ENCODE results near the gene C4A.
A peak's percentile ranks its signal among the peaks of the same experiment; 100 is the strongest.
"Not testable (repeated sequence)": the region's sequence is repeated elsewhere in the genome, so short reads cannot be mapped to it uniquely, and the experiment has no call there.

C4A gene

DNA sequence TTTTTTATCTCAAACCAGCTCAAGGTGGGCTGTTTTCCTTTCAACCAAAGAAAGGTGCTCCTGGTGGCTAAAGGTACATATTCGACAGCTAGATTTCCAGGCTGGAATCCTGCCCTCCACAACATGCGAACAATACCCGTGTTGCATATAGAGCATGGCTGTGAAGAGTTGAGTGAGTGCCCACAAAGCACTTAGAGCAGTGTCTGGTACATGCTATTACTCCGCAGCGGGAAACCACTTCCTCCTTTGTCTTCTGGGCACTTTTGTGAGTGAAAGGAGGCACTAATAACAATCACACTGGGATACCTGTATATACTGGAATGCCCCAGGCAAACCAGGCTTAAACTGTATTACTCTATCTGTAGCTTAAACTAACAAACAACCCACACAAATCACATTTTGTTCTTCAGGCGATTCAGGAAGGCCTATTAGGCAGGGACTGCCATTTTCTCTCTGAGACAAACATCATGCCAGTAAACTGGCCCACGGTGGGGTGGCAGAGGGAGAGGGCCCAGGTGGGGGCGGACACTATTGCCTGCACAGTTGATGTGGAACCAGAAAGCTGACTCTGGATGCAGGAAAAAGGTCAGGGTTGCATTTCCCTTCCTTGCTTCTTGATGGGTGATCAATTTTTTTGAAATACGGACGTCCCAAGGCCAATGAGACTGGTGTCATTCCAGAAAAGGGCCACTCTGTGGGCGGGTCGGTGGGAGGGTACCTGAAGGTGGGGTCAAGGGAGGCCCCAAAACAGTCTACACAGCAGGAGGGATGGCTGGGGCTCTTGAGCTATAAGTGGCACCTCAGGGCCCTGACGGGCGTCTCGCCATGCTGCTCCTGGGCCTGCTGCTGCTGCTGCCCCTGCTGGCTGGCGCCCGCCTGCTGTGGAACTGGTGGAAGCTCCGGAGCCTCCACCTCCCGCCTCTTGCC is 56.0 kb downstream of the C4A start, which contains the start of gene CYP21A2:
TSS of gene CYP21A2 (plus strand) at position 818 of the 927 bp plus-strand sequence. CDS start at position 826, 8 bp downstream.
- H3K4me3 ChIP-seq (ENCODE audit: low read length); DNase-seq (ENCODE audit: low read depth): not testable (repeated sequence)

DNA sequence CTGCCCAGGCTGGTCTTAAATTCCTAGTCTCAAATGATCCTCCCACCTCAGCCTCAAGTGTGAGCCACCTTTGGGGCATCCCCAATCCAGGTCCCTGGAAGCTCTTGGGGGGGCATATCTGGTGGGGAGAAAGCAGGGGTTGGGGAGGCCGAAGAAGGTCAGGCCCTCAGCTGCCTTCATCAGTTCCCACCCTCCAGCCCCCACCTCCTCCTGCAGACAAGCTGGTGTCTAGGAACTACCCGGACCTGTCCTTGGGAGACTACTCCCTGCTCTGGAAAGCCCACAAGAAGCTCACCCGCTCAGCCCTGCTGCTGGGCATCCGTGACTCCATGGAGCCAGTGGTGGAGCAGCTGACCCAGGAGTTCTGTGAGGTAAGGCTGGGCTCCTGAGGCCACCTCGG is 57.0 kb downstream of the C4A start:
- DNase-seq (ENCODE audit: low read depth); H3K4me3 ChIP-seq (ENCODE audit: low read length): not testable (repeated sequence)

DNA sequence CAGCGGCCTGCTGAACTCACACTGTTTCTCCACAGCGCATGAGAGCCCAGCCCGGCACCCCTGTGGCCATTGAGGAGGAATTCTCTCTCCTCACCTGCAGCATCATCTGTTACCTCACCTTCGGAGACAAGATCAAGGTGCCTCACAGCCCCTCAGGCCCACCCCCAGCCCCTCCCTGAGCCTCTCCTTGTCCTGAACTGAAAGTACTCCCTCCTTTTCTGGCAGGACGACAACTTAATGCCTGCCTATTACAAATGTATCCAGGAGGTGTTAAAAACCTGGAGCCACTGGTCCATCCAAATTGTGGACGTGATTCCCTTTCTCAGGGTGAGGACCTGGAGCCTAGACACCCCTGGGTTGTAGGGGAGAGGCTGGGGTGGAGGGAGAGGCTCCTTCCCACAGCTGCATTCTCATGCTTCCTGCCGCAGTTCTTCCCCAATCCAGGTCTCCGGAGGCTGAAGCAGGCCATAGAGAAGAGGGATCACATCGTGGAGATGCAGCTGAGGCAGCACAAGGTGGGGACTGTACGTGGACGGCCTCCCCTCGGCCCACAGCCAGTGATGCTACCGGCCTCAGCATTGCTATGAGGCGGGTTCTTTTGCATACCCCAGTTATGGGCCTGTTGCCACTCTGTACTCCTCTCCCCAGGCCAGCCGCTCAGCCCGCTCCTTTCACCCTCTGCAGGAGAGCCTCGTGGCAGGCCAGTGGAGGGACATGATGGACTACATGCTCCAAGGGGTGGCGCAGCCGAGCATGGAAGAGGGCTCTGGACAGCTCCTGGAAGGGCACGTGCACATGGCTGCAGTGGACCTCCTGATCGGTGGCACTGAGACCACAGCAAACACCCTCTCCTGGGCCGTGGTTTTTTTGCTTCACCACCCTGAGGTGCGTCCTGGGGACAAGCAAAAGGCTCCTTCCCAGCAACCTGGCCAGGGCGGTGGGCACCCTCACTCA is 57.7 kb downstream of the C4A start:
- not testable (repeated sequence) for H3K4me3 ChIP-seq (ENCODE audit: low read length); DNase-seq (ENCODE audit: low read depth)

DNA sequence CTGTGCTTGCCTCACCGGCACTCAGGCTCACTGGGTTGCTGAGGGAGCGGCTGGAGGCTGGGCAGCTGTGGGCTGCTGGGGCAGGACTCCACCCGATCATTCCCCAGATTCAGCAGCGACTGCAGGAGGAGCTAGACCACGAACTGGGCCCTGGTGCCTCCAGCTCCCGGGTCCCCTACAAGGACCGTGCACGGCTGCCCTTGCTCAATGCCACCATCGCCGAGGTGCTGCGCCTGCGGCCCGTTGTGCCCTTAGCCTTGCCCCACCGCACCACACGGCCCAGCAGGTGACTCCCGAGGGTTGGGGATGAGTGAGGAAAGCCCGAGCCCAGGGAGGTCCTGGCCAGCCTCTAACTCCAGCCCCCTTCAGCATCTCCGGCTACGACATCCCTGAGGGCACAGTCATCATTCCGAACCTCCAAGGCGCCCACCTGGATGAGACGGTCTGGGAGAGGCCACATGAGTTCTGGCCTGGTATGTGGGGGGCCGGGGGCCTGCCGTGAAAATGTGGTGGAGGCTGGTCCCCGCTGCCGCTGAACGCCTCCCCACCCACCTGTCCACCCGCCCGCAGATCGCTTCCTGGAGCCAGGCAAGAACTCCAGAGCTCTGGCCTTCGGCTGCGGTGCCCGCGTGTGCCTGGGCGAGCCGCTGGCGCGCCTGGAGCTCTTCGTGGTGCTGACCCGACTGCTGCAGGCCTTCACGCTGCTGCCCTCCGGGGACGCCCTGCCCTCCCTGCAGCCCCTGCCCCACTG is 58.6 kb downstream of the C4A start:
- DNase-seq (ENCODE audit: low read depth): not testable (repeated sequence)

DNA sequence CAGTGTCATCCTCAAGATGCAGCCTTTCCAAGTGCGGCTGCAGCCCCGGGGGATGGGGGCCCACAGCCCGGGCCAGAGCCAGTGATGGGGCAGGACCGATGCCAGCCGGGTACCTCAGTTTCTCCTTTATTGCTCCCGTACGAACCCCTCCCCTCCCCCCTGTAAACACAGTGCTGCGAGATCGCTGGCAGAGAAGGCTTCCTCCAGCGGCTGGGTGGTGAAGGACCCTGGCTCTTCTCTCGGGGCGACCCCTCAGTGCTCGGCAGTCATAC is 59.1 kb downstream of the C4A start:
- not testable (repeated sequence) for H3K4me3 ChIP-seq (ENCODE audit: low read length); DNase-seq (ENCODE audit: low read depth)

More for the DNA sequence above, 58.6 kb downstream of the C4A start:
- not testable (repeated sequence) for H3K4me3 ChIP-seq (ENCODE audit: low read length)

DNA sequence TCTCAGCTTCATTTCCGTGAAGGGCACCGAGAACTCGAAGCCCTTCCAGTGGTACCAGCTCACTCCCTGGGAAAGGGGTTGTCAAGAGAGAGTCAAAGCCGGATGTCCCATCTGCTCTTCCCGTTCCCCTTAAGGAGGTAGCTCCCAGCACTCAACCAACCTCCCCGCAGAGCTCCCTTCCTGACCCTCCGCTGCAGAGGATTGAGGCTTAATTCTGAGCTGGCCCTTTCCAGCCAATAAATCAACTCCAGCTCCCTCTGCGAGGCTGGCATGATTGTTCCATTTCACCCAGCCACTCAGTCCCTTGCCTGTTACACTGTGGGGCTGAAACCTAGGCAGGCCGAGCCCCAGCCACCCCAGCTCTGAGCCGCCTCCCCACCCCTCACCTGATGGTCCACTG is 59.5 kb downstream of the C4A start:
- DNase-seq (ENCODE audit: low read depth); H3K4me3 ChIP-seq (ENCODE audit: low read length): not testable (repeated sequence)

DNA sequence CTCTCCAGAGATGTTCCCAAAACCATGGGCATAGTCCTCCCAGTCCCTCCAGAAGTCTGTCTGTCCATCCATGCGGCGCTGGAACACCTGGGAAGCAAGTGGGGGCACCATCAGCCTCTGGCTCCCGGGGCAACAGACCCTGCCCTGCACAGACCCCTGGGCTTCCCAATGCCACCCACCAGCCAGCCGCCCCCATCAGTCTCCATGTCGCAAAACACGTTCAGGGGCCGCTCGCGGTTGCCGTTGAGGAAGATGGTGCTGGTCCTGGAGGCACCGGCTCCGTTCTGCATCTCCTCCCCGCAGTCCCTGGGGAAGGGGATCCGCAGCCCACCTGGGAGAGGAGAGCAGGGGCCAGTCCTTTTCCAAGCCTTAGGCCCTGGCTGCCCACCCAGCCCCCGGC is 60.4 kb downstream of the C4A start:
- not testable (repeated sequence) for H3K4me3 ChIP-seq (ENCODE audit: low read length); DNase-seq (ENCODE audit: low read depth)

DNA sequence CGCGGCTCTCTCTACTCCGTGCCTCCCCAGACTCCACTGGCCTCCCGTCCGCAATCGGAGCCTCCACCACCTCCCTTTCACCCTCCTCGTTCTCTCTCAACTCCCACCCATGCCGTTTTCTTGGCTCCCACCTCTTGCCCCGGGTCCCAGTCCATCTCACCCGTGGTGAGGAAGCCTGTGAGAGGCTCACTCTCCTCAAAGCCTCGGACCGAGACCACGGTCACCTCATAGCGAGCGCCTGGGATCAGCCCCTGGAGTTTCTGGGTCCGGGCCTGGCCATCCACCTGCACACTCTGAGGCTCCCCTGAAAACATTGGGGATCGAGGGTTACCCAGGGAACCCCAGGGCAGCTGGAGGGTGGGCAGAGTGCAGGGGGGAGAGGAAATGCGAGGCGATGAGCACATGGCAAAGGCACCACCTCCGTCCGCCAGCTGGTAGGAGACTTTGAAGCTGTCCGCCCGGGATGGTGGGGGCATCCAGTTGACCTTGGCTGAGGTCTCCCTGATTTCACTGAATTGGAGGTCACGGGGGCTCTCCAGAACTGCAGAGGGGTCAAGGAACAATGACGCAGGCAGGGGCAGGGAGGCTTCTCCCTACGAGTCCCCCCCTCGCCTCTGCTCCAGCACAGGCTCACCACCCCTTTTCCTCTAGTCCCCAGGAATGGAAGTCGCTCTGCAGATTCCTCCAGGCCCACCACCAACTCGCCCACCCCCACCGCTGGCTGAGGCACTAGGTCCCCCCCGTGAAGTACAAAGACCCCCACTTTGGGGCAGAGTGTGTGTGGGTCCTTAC is 61.9 kb downstream of the C4A start:
- not testable (repeated sequence) for H3K4me3 ChIP-seq (ENCODE audit: low read length); DNase-seq (ENCODE audit: low read depth)

DNA sequence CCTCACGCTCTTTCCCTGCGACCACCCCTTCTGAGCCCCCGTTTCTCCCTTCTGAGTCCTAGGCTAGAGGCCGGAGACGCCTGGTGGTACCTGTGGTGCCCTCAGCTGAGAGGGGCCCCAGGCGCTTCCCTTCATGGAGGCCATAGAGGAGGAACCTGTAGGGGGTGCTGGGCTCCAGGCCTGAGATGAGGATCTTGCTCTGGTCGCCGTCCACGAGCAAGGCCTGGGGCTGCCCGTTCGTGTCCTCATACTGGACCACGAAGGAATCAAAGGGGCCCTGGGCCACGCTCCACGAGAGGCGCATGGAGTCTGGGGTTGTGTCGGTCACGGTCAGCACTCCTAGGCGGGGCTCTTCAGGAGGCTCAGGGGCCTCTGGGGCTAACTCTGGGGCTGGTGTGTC is 63.1 kb downstream of the C4A start:
- not testable (repeated sequence) for H3K4me3 ChIP-seq (ENCODE audit: low read length); DNase-seq (ENCODE audit: low read depth)

DNA sequence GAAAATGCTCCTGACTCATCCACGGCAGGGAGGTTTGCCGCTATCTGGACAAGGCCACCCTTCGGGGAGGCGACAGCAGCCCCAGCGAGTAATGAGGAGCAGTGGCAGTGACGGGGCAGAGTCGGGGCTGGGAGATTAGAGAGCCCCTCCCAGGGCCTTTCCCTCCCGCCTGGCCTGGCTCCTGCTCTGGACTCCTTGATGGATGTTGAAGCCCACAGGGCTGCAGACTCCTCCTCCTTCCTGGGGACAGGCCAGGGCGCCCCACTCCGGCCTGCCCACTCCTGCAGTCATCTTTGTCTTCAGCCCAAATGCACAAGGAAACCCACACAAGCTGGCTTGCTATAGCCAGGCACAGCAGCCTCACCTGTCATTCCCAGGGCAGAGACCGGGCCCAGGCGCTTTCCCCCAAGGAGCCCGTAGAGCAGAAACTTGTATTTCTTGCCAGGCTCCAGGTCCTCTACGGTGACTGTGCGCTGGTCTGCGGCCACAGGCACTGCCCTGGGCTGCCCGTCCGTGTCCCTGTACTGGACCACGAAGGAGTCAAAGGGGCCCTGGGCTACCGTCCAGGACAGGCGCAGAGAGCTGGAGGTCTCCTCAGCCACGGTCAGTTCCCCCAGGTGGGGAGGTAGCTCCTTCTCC is 64.1 kb downstream of the C4A start:
- TF ChIP-seq, protein P1, sequence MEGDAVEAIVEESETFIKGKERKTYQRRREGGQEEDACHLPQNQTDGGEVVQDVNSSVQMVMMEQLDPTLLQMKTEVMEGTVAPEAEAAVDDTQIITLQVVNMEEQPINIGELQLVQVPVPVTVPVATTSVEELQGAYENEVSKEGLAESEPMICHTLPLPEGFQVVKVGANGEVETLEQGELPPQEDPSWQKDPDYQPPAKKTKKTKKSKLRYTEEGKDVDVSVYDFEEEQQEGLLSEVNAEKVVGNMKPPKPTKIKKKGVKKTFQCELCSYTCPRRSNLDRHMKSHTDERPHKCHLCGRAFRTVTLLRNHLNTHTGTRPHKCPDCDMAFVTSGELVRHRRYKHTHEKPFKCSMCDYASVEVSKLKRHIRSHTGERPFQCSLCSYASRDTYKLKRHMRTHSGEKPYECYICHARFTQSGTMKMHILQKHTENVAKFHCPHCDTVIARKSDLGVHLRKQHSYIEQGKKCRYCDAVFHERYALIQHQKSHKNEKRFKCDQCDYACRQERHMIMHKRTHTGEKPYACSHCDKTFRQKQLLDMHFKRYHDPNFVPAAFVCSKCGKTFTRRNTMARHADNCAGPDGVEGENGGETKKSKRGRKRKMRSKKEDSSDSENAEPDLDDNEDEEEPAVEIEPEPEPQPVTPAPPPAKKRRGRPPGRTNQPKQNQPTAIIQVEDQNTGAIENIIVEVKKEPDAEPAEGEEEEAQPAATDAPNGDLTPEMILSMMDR (conservative IDR thresholded peaks at IDR 0.05; ENCODE audit: low read length): no peak
- no peak for DNase-seq (ENCODE audit: low read depth)
- no peak overlapping the region for H3K4me3 ChIP-seq (ENCODE audit: low read length)

DNA sequence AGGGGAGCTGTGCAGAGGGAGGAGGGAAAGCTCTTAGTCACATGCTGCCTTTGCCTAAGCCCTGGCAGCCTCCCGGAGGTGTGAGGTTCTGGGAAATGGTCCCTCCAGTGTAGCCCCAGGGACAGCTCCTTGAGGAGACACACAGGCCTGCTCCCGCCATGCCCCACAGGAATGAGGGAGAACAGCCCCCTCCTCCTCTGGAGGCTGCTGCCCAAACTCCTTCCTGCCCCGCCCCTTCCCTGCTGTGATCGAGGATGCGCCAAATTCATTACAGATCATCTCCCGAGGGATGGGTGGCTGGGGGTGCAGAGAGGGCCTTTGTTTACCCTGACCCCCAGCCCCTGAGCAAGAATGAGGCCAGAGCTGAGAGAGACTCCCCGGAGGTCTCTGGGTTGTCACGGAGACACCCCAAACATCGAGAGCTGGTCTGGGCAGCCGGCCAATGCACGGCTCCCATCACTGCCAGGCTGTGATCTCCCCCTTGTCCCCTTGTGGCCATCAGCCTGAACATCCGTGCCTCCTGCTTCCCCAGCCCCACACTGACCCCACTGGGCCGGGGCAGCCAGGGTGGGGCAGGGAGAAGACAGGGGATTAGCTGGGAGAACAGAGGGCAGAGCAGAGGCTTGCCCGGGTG is 64.7 kb downstream of the C4A start:
- H3K4me3 ChIP-seq (ENCODE audit: low read length): no peak overlapping the region
- peak; percentile 11 for DNase-seq (ENCODE audit: low read depth)
- TF ChIP-seq, protein P1 (conservative IDR thresholded peaks at IDR 0.05; ENCODE audit: low read length): peak; percentile 13; the same call in 1 of the 2 replicates

Measured in AG10803 (cell line).